ENCODE data around the gene PSMG4. TPM values are rescaled to one million over a fixed set of nuclear protein-coding genes. Genes with fewer than 3 reads are reported as not detected.
A peak's percentile ranks its signal among the peaks of the same experiment; 100 is the strongest.

Gene PSMG4
- total and polyA plus RNA-seq, 8 donors: 4.0 to 92.7 (median 27.4) TPM

- H3K4me3 ChIP-seq: no peak overlapping the region
- no peaks in the 10 kb centered on the region for H3K4me1 ChIP-seq
- no peaks in the 10 kb centered on the region for H3K27me3 ChIP-seq
- 79 to 89% (median 86%) methylated on average over 8 of the region's 8 CpGs for WGBS, 5 donors
- intact Hi-C loops (cut with DNase I; ENCODE audit: low total_unique reads): no loop called here
- no peak for DNase-seq
- no peak overlapping the region for H3K27ac ChIP-seq
- TF ChIP-seq POLR2A (IDR thresholded peaks at IDR 0.05) (no peak), CTCF (IDR thresholded peaks at IDR 0.05) (no peak), EP300 (IDR thresholded peaks at IDR 0.05) (no peak), POLR2AphosphoS5 (IDR thresholded peaks at IDR 0.05) (no peak)
- H3K9me3 ChIP-seq: no peaks in the 10 kb centered on the region
- H3K36me3 ChIP-seq: peaks cover 0 to 40% (median 7%) of the 10 kb centered on the region in 4 donors
Measured at GRCh38 chr6:3315841-3316240, 57.1 kb downstream of the PSMG4 start.

- Histone ChIP-seq H3K36me3 (peaks cover 0 to 40% (median 7%) of the 10 kb centered on the region in 4 donors), H3K4me1 (no peaks in the 10 kb centered on the region), H3K27me3 (no peaks in the 10 kb centered on the region), H3K4me3 (no peak overlapping the region), H3K27ac (no peak overlapping the region), H3K9me3 (no peaks in the 10 kb centered on the region)
- no peak for TF ChIP-seq CTCF (IDR thresholded peaks at IDR 0.05)
- no peak for TF ChIP-seq POLR2A (IDR thresholded peaks at IDR 0.05)
- no peak for TF ChIP-seq EP300 (IDR thresholded peaks at IDR 0.05)
- no peak for TF ChIP-seq POLR2AphosphoS5 (IDR thresholded peaks at IDR 0.05)
- intact Hi-C loops (cut with DNase I; ENCODE audit: low total_unique reads): no loop called here
- 88 to 92% (median 89%) methylated on average over 9 of the region's 9 CpGs for WGBS, 5 donors
- DNase-seq: peak in 1 of 2 donors; percentile 11
Measured at GRCh38 chr6:3316331-3316730, 57.6 kb downstream of the PSMG4 start.

- Histone ChIP-seq H3K4me1 (peaks cover 0 to 5% (median 0%) of the 10 kb centered on the region in 4 donors), H3K36me3 (peaks cover 0 to 40% (median 7%) of the 10 kb centered on the region in 4 donors), H3K4me3 (no peak overlapping the region), H3K9me3 (no peaks in the 10 kb centered on the region), H3K27ac (no peak overlapping the region), H3K27me3 (no peaks in the 10 kb centered on the region)
- 71 to 87% (median 82%) methylated on average over 8 of the region's 8 CpGs for WGBS, 5 donors
- TF ChIP-seq POLR2AphosphoS5 (IDR thresholded peaks at IDR 0.05): no peak
- no peak for TF ChIP-seq POLR2A (IDR thresholded peaks at IDR 0.05)
- TF ChIP-seq EP300 (IDR thresholded peaks at IDR 0.05): no peak
- no peak for TF ChIP-seq CTCF (IDR thresholded peaks at IDR 0.05)
- intact Hi-C loops (cut with DNase I; ENCODE audit: low total_unique reads): no loop called here
- no peak for DNase-seq
Measured at GRCh38 chr6:3316818-3317217, 58.1 kb downstream of the PSMG4 start.

Other genes starting within 250 kb of the PSMG4 start
- 10 to 100 TPM in 4 of 5 donors, 1 to 10 TPM in 1; 4.9 to 25.5 (median 19.4) TPM for gene RIPK1, start 190.5 kb upstream of the PSMG4 start, total RNA-seq
- 10 to 100 TPM; 11.4 to 18.8 (median 13.0) TPM for gene RIPK1, start 190.5 kb upstream of the PSMG4 start, polyA plus RNA-seq
- 100 to 1,000 TPM in 1 of 5 donors, 10 to 100 TPM in 3, 1 to 10 TPM in 1; 9.3 to 104 (median 18.2) TPM for gene BPHL, start 140.2 kb upstream of the PSMG4 start, total RNA-seq
- gene BPHL, start 140.2 kb upstream of the PSMG4 start, polyA plus RNA-seq: 10 to 100 TPM; 11.8 to 13.1 (median 13.0) TPM
- 10 to 100 TPM in 4 of 5 donors, 1 to 10 TPM in 1; 6.7 to 96.9 (median 47.5) TPM for gene TUBB2A, start 101.4 kb upstream of the PSMG4 start, total RNA-seq
- gene TUBB2A, start 101.4 kb upstream of the PSMG4 start, polyA plus RNA-seq: 10 to 100 TPM; 33.4 to 83.9 (median 50.4) TPM
- gene TUBB2B, start 31.3 kb upstream of the PSMG4 start, total RNA-seq: 10 to 100 TPM in 1 of 5 donors, 1 to 10 TPM in 2, not detected in 2; 1.4 to 31.4 (median 4.6) TPM
- gene TUBB2B, start 31.3 kb upstream of the PSMG4 start, polyA plus RNA-seq: 1 to 10 TPM; 3.7 to 5.2 (median 4.1) TPM
- gene SLC22A23, start 198.1 kb downstream of the PSMG4 start, total RNA-seq: 100 to 1,000 TPM in 2 of 5 donors, 10 to 100 TPM in 3; 18.1 to 241 (median 45.5) TPM
- gene SLC22A23, start 198.1 kb downstream of the PSMG4 start, polyA plus RNA-seq: 10 to 100 TPM in 1 of 3 donors, 1 to 10 TPM in 2; 5.9 to 12.1 (median 6.5) TPM

Measured in stomach (tissue), 9 donors.